H1 (cell line): ENCODE results near the gene MARCHF9. TPM values are rescaled to one million over a fixed set of nuclear protein-coding genes. Genes with fewer than 3 reads are reported as not detected.

ENCODE experiments used
- CTCF ChIA-PET: fragments of 300-600 bp; sonication (Branson Sonifier 250); formaldehyde crosslinking; loops from one replicate; lab custom pipeline; 2021; ENCODE audit not compliant: partially characterized antibody; lab: Charles Lee
- POLR2A ChIA-PET: fragments of 300-600 bp; sonication (Branson Sonifier 250); formaldehyde crosslinking; loops from one replicate; lab custom pipeline; 2021; ENCODE audit warnings: inconsistent platforms; ENCODE audit not compliant: partially characterized antibody; lab: Charles Lee
- DNase-seq, 2 experiments: peaks; one replicate each; pipeline versions ENCODE4 v3.0.0 to v3.0.0-alpha.2; 2010 to 2022; ENCODE audit warnings: low spot score in 2 of 2, low read depth in 1 of 2, mixed read lengths in 1 of 2
- FAIRE-seq: peaks from 2 replicates; lab custom pipeline; 2011; peaks lifted over from hg19 to GRCh38; lab: Jason Lieb, UNC
- H2AFZ ChIP-seq: 2 replicates; pipeline ENCODE4 v1.8.1; 2012; ENCODE audit warnings: low read length, inconsistent platforms
- H2AK5ac ChIP-seq: 2 replicates; pipeline ENCODE4 v1.6.1; 2013; ENCODE audit warnings: low read depth, low read length
- H2BK120ac ChIP-seq: replicated peaks from 2 replicates; pipeline ENCODE3; 2013; ENCODE audit warnings: low read depth, low read length, inconsistent platforms
- H2BK12ac ChIP-seq: 2 replicates; pipeline ENCODE4 v1.6.1; 2013; ENCODE audit warnings: low read depth, low read length
- H2BK15ac ChIP-seq: 2 replicates; pipeline ENCODE4 v1.6.1; 2013; ENCODE audit warnings: low read length
- H2BK20ac ChIP-seq: 2 replicates; pipeline ENCODE4 v1.6.1; 2013; ENCODE audit warnings: low read length
- H2BK5ac ChIP-seq: 2 replicates; pipeline ENCODE4 v1.6.1; 2013; ENCODE audit warnings: low read depth, low read length
- H3K14ac ChIP-seq: 2 replicates; pipeline ENCODE4 v1.6.1; 2013; ENCODE audit warnings: inconsistent platforms; ENCODE audit not compliant: insufficient read length
- H3K18ac ChIP-seq: 2 replicates; pipeline ENCODE4 v1.6.1; 2013; ENCODE audit warnings: low read length; ENCODE audit errors: extremely low read depth
- H3K23ac ChIP-seq: 2 replicates; pipeline ENCODE4 v1.6.1; 2013; ENCODE audit warnings: inconsistent platforms; ENCODE audit not compliant: insufficient read length
- H3K23me2 ChIP-seq: 2 replicates; pipeline ENCODE4 v1.6.1; 2013; ENCODE audit warnings: low read depth, low read length
- H3K27ac ChIP-seq: 2 replicates; pipeline ENCODE4 v1.6.1; 2011; ENCODE audit warnings: low read depth, low read length, inconsistent platforms
- H3K27me3 ChIP-seq, 4 experiments: replicated peaks in 1 of 4; 1 replicate in 1 of 4; 2 replicates in 3 of 4; pipeline versions ENCODE4 v1.6.1 to v1.8.1; 2011 to 2013; ENCODE audit warnings: low read length in 3 of 4, mild to moderate bottlenecking in 3 of 4, inconsistent platforms in 2 of 4, mixed read lengths in 2 of 4, moderate library complexity in 1 of 4; ENCODE audit not compliant: control insufficient read depth in 3 of 4, insufficient read depth in 3 of 4; ENCODE audit errors: extremely low read depth in 1 of 4
- H3K36me3 ChIP-seq, 4 experiments: 2 replicates each; pipeline versions ENCODE4 v1.6.1 to v1.8.1; 2011 to 2013; ENCODE audit warnings: mild to moderate bottlenecking in 4 of 4, low read length in 3 of 4, moderate library complexity in 2 of 4, control low read depth in 1 of 4, inconsistent platforms in 1 of 4; ENCODE audit not compliant: insufficient read depth in 4 of 4, control insufficient read depth in 2 of 4
- H3K4ac ChIP-seq: replicated peaks from 2 replicates; pipeline ENCODE3; 2013; ENCODE audit warnings: low read length, low read depth, mixed read lengths, inconsistent platforms; ENCODE audit not compliant: insufficient read length
- H3K4me1 ChIP-seq, 4 experiments: replicated peaks in 1 of 4; 1 replicate in 1 of 4; 2 replicates in 3 of 4; pipeline versions ENCODE4 v1.6.1 to v1.8.1; 2011 to 2013; ENCODE audit warnings: low read length in 3 of 4, inconsistent platforms in 2 of 4, mixed read lengths in 1 of 4; ENCODE audit not compliant: insufficient read depth in 4 of 4, control insufficient read depth in 3 of 4
- H3K4me2 ChIP-seq, 2 experiments: 2 replicates each; pipeline versions ENCODE4 v1.6.1 to v1.8.1; 2011 to 2013; ENCODE audit warnings: low read depth in 2 of 2, low read length in 2 of 2, control low read depth in 1 of 2, inconsistent platforms in 1 of 2, mild to moderate bottlenecking in 1 of 2; ENCODE audit not compliant: insufficient read depth in 1 of 2
- H3K4me3 ChIP-seq, 4 experiments: fragments of 200-600, 300-600 bp in 1 of 4; sonication (generic), shearing (Covaris generic), sonication (Bioruptor Twin) in 1 of 4; 2 replicates each; pipeline versions ENCODE4 v1.5.1 to v1.8.1; 2011 to 2016; ENCODE audit warnings: low read length in 4 of 4, low read depth in 3 of 4, control low read depth in 2 of 4, inconsistent platforms in 2 of 4, mild to moderate bottlenecking in 2 of 4, mixed read lengths in 1 of 4, moderate library complexity in 1 of 4; ENCODE audit not compliant: insufficient read depth in 2 of 4; ENCODE audit errors: extremely low read depth in 1 of 4
- H3K56ac ChIP-seq: replicated peaks from 2 replicates; pipeline ENCODE3; 2013; ENCODE audit warnings: low read depth, mild to moderate bottlenecking, mixed read lengths, low read length, inconsistent platforms; ENCODE audit not compliant: insufficient read length
- H3K79me1 ChIP-seq: 2 replicates; pipeline ENCODE4 v1.6.1; 2013; ENCODE audit warnings: low read depth, low read length, control low read depth
- H3K79me2 ChIP-seq, 2 experiments: 2 replicates each; pipeline versions ENCODE4 v1.6.1 to v1.8.1; 2012 to 2013; ENCODE audit warnings: low read length in 2 of 2, mild to moderate bottlenecking in 2 of 2, inconsistent platforms in 1 of 2; ENCODE audit not compliant: insufficient read depth in 2 of 2, control insufficient read depth in 1 of 2
- H3K9ac ChIP-seq, 4 experiments: replicated peaks in 1 of 4; 1 replicate in 1 of 4; 2 replicates in 3 of 4; pipeline versions ENCODE4 v1.6.1 to v1.8.1; 2011 to 2013; ENCODE audit warnings: low read depth in 3 of 4, low read length in 3 of 4, control low read depth in 2 of 4, mild to moderate bottlenecking in 2 of 4, moderate library complexity in 2 of 4, inconsistent platforms in 1 of 4; ENCODE audit errors: extremely low read depth in 1 of 4
- H3K9me3 ChIP-seq, 2 experiments: 2 replicates each; pipeline versions ENCODE4 v1.6.1 to v1.8.1; 2012 to 2013; ENCODE audit warnings: mild to moderate bottlenecking in 2 of 2, moderate library complexity in 2 of 2, control low read depth in 1 of 2, inconsistent platforms in 1 of 2, low read depth in 1 of 2, low read length in 1 of 2, mixed read lengths in 1 of 2; ENCODE audit not compliant: insufficient read depth in 2 of 2
- H4K20me1 ChIP-seq, 2 experiments: replicated peaks in 1 of 2; 2 replicates each; pipeline versions ENCODE3 to v1.8.1; 2011 to 2013; ENCODE audit warnings: inconsistent platforms in 2 of 2, low read length in 2 of 2, mild to moderate bottlenecking in 1 of 2; ENCODE audit not compliant: insufficient read depth in 2 of 2, control insufficient read depth in 1 of 2
- H4K5ac ChIP-seq: 2 replicates; pipeline ENCODE4 v1.6.1; 2013; ENCODE audit warnings: low read length, low read depth, mixed read lengths, inconsistent platforms; ENCODE audit not compliant: insufficient read length
- H4K8ac ChIP-seq: 2 replicates; pipeline ENCODE4 v1.8.0; 2013; ENCODE audit warnings: mild to moderate bottlenecking, moderate library complexity, low read length, inconsistent platforms; ENCODE audit not compliant: insufficient read depth; ENCODE audit errors: extremely low read depth
- H4K91ac ChIP-seq: replicated peaks from 2 replicates; pipeline ENCODE3; 2013; ENCODE audit warnings: low read length, mixed read lengths, inconsistent platforms; ENCODE audit not compliant: insufficient read length
- POLR2A ChIP-seq, 2 experiments: IDR thresholded peaks; 1 replicate in 1 of 2; 2 replicates in 1 of 2; pipeline ENCODE4 v1.6.1; 2011; ENCODE audit warnings: low read depth in 2 of 2, low read length in 2 of 2, mild to moderate bottlenecking in 2 of 2; ENCODE audit errors: control extremely low read depth in 1 of 2
- SRF ChIP-seq: IDR thresholded peaks from 2 replicates; pipeline ENCODE4 v1.6.1; 2011; ENCODE audit warnings: mild to moderate bottlenecking, low read depth, low read length, moderate library complexity
- WGBS, 2 experiments: shearing (Covaris generic) in 1 of 2; methylation state at CpG; one replicate each; pipeline versions ENCODE4 v1.1.6 to v1.1.7; 2013 to 2015; ENCODE audit warnings: low lambda C conversion rate in 2 of 2, mixed read lengths in 2 of 2, inconsistent platforms in 1 of 2, low coverage in 1 of 2, missing lambda C conversion rate in 1 of 2; ENCODE audit not compliant: insufficient replicate concordance in 2 of 2, insufficient coverage in 1 of 2, insufficient read length in 1 of 2; ENCODE audit errors: extremely low coverage in 1 of 2, missing lambda C conversion rate in 1 of 2; 5-methylcytosine and 5-hydroxymethylcytosine counted together
- polyA plus RNA-seq, 7 experiments: library from polyadenylated mRNA; depleted of rRNA in 3 of 7; stranded (reverse) in 5 of 7; unstranded in 2 of 7; fragments of >200 nt in 5 of 7; fragments of 200-250 nt in 2 of 7; gene quantifications; 1 replicate in 5 of 7; 2 replicates in 1 of 7; 4 replicates in 1 of 7; pipeline versions ENCODE4 v1.2.1 to v1.2.3, GENCODE V29; 2011 to 2013; ENCODE audit warnings: missing spikeins in 2 of 7, mixed read lengths in 2 of 7
- total RNA-seq: library from RNA; stranded (reverse); fragmentation: NEBNext Ultra II Directional; extraction: Animal tissue kit (Norgen Biotek cat#: 25700); gene quantifications from 2 replicates; pipeline ENCODE4 v1.2.1, GENCODE V29; 2021

Gene MARCHF9
- total and polyA plus RNA-seq, 2 of the 8 experiments (the other 6 are each of a cell fraction or from before 2014, with no cell fraction given), result 6.4 to 7.8 TPM

GRCh38 chr12:57745485-57745881 is 9.4 kb upstream of the MARCHF9 start:
- peak overlapping the region; percentile 21; the same call in 1 of the 2 replicates for H2BK12ac ChIP-seq
- peak overlapping the region; percentile 56 for H4K91ac ChIP-seq
- peak overlapping the region; percentile 41; the same call in 1 of the 2 replicates for H3K27ac ChIP-seq
- DNase-seq, result no peak
- H3K18ac ChIP-seq, result peak overlapping the region; percentile 83; the same call in 1 of the 2 replicates
- H3K4me2 ChIP-seq, result peak overlapping the region; percentile 91 to 97
- peaks cover 4% of the 10 kb centered on the region for H3K23me2 ChIP-seq
- peak overlapping the region; percentile 39 for H2BK120ac ChIP-seq
- FAIRE-seq, result no peak
- no peak overlapping the region for H3K14ac ChIP-seq
- H2BK5ac ChIP-seq, result peak overlapping the region; percentile 76; the same call in 1 of the 2 replicates
- H2AK5ac ChIP-seq, result 0 out of 2 replicates have a peak overlapping the region, but pooled peaks have one; percentile 27
- peaks cover 9% of the 10 kb centered on the region for H3K79me1 ChIP-seq
- peaks cover 0 to 5% (median 4%) of the 10 kb centered on the region in 4 experiments; a peak in 4 of 7 replicates for H3K4me1 ChIP-seq
- no peak overlapping the region for H2BK20ac ChIP-seq
- no peak overlapping the region for H3K23ac ChIP-seq
- H4K5ac ChIP-seq, result peak overlapping the region; percentile 47
- ChIA-PET CTCF (interaction anchor here (1.0 to 2.0 kb wide), 7 partner anchors 8 to 37 kb away, joined by 4 to 7 read pairs (median 5); partner anchors contain the start of gene TSFM), POLR2A (interaction anchor here (0.7 to 4.4 kb wide), 26 partner anchors 9 to 198 kb away, joined by 3 to 35 read pairs (median 4); partner anchors contain the start of genes ARHGEF25, CYP27B1, DCTN2 and EEF1AKMT3)
- H3K9me3 ChIP-seq, result no peaks in the 10 kb centered on the region
- no peak overlapping the region for H4K8ac ChIP-seq
- H4K20me1 ChIP-seq, result peaks cover 0 to 2% of the 10 kb centered on the region in 2 experiments
- H3K79me2 ChIP-seq, result peaks cover under 1 to 4% of the 10 kb centered on the region in 2 experiments; a peak in 3 of 4 replicates
- H2BK15ac ChIP-seq, result peak overlapping the region; percentile 53; the same call in 1 of the 2 replicates
- H3K56ac ChIP-seq, result no peak overlapping the region
- H3K9ac ChIP-seq, result peak overlapping the region in 3 of 4 experiments; percentile 41 to 86 (median 83); a peak in 6 of 7 replicates
- no peak overlapping the region for H2AFZ ChIP-seq
- H3K27me3 ChIP-seq, result peaks cover 3 to 15% (median 12%) of the 10 kb centered on the region in 4 experiments
- peak overlapping the region; percentile 66 to 85 (median 74) for H3K4me3 ChIP-seq
- H3K36me3 ChIP-seq, result peaks cover 19 to 43% (median 32%) of the 10 kb centered on the region in 4 experiments
- no peak for TF ChIP-seq SRF
- peak in 1 of 2 experiments; percentile 69; a peak in 1 of 3 replicates for TF ChIP-seq POLR2A (IDR thresholded peaks at IDR 0.05; ENCODE audit: control extremely low read depth in 1 of 2, low read depth in 2 of 2, low read length in 2 of 2)
- H3K4ac ChIP-seq, result peak overlapping the region; percentile 57
- 54% methylated on average over 8 of the region's 8 CpGs; no CpG with 5 or more reads in 1 of the 2 experiments for WGBS, 2 experiments
